Mesothelial cell of epicardium (in vitro differentiated cells): Measurements from ENCODE around the gene XIRP1. TPM values are rescaled to one million over a fixed set of nuclear protein-coding genes. Genes with fewer than 3 reads are reported as not detected.
A peak's percentile ranks its signal among the peaks of the same experiment; 100 is the strongest.

Experiments
- DNase-seq, 2 experiments: peaks; one replicate each; pipeline ENCODE4 v3.0.0; 2021; ENCODE audit warnings: low spot score in 2 of 2; ENCODE audit not compliant: unreplicated experiment in 2 of 2
- H3K27ac Mint-ChIP-seq: 2 replicates; pipeline ENCODE4 v1.8.0; 2021; ENCODE audit warnings: mixed read lengths
- H3K27me3 Mint-ChIP-seq: 2 replicates; pipeline ENCODE4 v1.8.0; 2021; ENCODE audit warnings: low read depth, mixed read lengths
- H3K36me3 Mint-ChIP-seq: 2 replicates; pipeline ENCODE4 v1.8.0; 2021; ENCODE audit warnings: mixed read lengths
- H3K4me1 Mint-ChIP-seq: 2 replicates; pipeline ENCODE4 v1.8.0; 2021; ENCODE audit warnings: mixed read lengths
- H3K4me3 Mint-ChIP-seq: 2 replicates; pipeline ENCODE4 v1.8.0; 2021; ENCODE audit warnings: mild to moderate bottlenecking, moderate library complexity, mixed read lengths
- H3K9me3 Mint-ChIP-seq: 2 replicates; pipeline ENCODE4 v1.8.0; 2021; ENCODE audit warnings: mixed read lengths
- total RNA-seq: library from RNA; stranded (reverse); gene quantifications from 3 replicates; pipeline ENCODE4 v1.2.1, GENCODE V29; 2021
- TF ChIP-seq, protein P1 (sequence below): fragments of 200-600 bp; sonication (generic); IDR thresholded peaks from one replicate; pipeline ENCODE4 v1.5.0; 2021; ENCODE audit warnings: antibody characterized with exemption; ENCODE audit not compliant: unreplicated experiment

The XIRP1 gene
- total RNA-seq, 1 donor from 2014 or later: not detected

DNA sequence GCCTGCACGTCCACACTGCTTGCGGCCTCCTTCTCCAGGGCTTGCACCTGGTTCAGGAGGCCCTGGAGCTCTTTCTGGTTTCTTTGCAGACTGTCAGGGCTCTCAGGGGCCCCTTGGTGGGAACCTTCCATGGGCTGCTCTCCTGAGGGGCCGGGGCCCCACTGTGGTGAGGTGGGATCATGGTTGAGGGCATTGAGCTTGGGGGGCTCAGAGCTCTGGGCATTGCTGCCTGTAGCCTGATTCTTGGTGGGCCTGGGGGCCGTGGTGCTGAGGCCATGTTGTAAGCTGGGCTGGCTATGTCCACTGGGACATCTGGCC lies 7.5 kb downstream of the XIRP1 start:
- TF ChIP-seq, protein P1, sequence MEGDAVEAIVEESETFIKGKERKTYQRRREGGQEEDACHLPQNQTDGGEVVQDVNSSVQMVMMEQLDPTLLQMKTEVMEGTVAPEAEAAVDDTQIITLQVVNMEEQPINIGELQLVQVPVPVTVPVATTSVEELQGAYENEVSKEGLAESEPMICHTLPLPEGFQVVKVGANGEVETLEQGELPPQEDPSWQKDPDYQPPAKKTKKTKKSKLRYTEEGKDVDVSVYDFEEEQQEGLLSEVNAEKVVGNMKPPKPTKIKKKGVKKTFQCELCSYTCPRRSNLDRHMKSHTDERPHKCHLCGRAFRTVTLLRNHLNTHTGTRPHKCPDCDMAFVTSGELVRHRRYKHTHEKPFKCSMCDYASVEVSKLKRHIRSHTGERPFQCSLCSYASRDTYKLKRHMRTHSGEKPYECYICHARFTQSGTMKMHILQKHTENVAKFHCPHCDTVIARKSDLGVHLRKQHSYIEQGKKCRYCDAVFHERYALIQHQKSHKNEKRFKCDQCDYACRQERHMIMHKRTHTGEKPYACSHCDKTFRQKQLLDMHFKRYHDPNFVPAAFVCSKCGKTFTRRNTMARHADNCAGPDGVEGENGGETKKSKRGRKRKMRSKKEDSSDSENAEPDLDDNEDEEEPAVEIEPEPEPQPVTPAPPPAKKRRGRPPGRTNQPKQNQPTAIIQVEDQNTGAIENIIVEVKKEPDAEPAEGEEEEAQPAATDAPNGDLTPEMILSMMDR: no peak
- Mint-ChIP-seq H3K27me3 (no peaks in the 10 kb centered on the region), H3K27ac (no peak overlapping the region), H3K9me3 (no peaks in the 10 kb centered on the region), H3K36me3 (no peaks in the 10 kb centered on the region), H3K4me1 (peaks cover 22% of the 10 kb centered on the region), H3K4me3 (no peak overlapping the region)
- no peak for DNase-seq

DNA sequence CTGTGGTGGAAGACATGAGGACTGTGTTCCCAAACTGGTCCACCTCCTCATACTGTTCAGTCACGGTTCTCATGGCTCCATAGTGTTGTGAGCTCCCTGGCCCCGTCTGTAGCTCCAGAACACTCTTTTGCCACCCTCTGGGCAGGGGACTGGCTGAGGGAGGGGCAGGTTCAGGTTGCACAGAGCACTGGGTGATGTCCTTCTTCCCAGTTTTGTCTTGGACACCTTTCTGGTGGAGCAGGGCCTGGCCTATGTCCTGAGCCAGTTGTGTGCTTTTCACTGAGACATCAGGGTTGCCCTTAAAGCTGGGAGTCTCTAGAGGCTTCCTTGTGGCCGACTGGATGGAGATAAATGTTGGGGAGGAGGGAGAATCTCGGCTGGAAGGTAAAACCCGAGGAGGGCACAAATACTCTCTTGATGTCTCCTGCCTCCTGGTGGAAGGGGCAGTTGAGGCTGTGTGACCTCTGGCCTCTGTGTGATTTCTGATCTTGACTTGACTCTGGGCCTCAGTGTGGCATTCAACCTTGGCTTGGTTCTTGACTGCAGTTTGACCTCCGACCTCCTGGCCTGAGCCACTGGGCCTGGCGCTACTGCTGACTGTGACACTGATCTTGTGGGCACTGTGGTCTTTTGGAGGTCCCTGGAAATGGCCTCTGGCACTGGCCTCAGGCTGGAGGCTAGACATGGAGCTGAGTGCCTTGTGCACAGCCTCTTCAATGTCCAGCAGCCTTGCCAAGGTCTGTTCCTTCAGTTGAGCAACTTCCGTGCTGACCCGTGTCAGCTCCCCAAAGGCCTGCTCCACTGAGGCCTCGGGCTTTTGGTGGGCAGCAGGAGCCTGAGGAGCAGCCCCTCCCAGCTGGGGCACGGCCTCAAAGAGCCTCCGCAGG lies 8.1 kb downstream of the XIRP1 start:
- Mint-ChIP-seq H3K4me3 (no peak overlapping the region), H3K27me3 (no peaks in the 10 kb centered on the region), H3K9me3 (no peaks in the 10 kb centered on the region), H3K27ac (no peak overlapping the region), H3K36me3 (no peaks in the 10 kb centered on the region), H3K4me1 (peaks cover 25% of the 10 kb centered on the region)
- no peak for DNase-seq
- TF ChIP-seq, protein P1: no peak

DNA sequence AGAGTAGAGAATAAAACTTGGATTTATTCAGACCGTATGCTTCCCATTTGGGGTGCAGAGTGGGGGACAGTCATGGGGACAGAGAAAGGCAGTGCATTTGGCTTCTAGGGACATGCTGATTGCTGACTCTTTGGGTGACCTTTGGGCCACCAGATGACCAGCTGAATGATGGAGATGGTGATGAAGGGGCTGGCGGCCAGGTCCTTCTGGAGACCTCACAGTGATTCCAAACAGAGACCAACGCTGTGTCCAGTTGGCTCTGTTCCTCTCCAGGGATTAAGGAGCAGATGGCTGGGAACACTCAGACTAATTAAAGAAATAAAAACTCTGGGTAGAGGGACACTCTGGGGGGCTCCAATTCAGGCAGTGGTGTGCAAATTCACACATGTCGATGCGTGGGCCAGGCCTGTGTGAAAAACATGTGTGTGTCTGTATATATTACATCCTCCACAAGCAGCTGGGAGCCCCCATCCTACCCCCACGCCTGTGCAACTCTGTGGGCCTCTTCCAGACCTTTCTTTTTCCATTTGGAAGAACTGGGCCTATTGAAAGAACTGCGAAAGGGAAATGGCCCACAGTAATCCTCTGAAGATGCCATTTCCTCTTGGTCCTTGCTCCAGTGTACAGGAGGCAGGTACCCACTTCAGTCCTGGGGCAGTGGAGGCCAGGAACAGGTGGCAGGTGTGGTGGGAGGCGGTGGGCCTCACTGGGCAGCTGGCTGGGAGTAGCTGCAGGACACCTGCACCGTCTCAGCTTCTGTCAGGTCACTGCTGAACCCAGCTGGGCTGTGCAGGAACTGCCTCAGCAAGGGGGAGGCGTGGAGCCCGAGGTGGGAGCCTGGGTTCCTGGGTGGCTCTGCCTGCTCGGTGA lies 8.9 kb downstream of the XIRP1 start:
- TF ChIP-seq, protein P1: no peak
- H3K27ac Mint-ChIP-seq: peak overlapping the region; percentile 68
- no peaks in the 10 kb centered on the region for H3K9me3 Mint-ChIP-seq
- H3K36me3 Mint-ChIP-seq: no peaks in the 10 kb centered on the region
- peaks cover 33% of the 10 kb centered on the region for H3K4me1 Mint-ChIP-seq
- no peak overlapping the region for H3K4me3 Mint-ChIP-seq
- no peaks in the 10 kb centered on the region for H3K27me3 Mint-ChIP-seq
- no peak for DNase-seq

DNA sequence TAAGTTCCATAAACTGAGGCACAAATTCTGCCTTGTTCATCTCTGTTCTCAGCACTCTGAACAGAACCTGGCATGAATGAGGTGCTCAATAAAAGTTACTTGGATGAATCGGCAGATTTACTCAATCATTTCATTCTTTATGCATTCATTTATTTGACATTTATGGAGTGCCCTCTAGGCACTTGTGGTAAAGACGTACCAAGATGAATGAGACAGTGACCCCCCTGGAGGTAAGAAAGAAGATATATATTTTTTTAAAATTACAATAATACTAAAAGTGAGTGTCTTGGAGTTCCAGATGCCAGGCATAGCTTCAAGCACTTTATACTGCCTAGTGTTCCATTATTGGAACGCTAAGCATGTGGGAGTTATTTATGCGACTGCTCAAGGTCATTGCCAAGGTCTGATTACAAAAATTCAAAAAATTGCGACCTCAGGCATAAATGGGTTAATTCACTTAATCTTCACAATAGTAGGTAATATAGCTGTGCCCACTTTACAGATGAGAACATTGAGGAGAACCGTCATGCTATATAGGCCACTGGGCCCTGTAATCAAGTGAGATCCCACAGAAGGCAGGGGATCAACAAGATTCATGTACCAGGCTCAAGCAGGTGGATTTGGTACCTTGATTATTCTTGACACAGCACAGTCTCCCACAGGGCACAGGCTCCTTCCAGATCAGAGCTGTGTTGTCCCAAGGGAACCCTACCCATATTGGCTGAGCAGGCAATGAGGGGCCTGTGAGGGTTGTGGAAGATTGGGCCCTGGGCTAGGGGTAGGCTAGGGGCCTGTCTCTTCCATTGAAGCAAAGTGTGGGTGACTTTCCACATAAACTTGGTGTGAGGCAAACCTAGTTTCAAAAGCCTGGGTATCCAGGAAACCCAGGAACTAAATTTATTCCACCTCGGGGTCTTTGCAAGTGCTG lies 10.7 kb downstream of the XIRP1 start:
- Mint-ChIP-seq H3K4me3 (peak overlapping the region; percentile 64), H3K36me3 (no peaks in the 10 kb centered on the region), H3K9me3 (no peaks in the 10 kb centered on the region), H3K4me1 (peaks cover 43% of the 10 kb centered on the region), H3K27ac (peak overlapping the region; percentile 85), H3K27me3 (no peaks in the 10 kb centered on the region)
- DNase-seq: no peak
- TF ChIP-seq, protein P1: no peak
